Testis (tissue), 3 donors: ENCODE results near the gene SEC62. TPM values are rescaled to one million over a fixed set of nuclear protein-coding genes. Genes with fewer than 3 reads are reported as not detected.

Source experiments
- DNase-seq: peaks from one replicate; pipeline ENCODE4 v3.0.0-alpha.2; 2019
- H3K27ac ChIP-seq, 2 donors: fragments of 200-600 bp; sonication (generic); one replicate each; pipeline ENCODE4 v1.5.1; 2019
- H3K27me3 ChIP-seq: fragments of 200-600 bp; sonication (generic); one replicate; pipeline ENCODE4 v1.5.1; 2019
- H3K36me3 ChIP-seq: fragments of 200-600 bp; sonication (generic); one replicate; pipeline ENCODE4 v1.5.1; 2017; ENCODE audit warnings: low read depth; ENCODE audit errors: missing control alignments
- H3K4me1 ChIP-seq: fragments of 200-600 bp; sonication (generic); one replicate; pipeline ENCODE4 v1.5.1; 2019
- H3K4me3 ChIP-seq, 2 donors: fragments of 200-600 bp; sonication (generic); one replicate each; pipeline ENCODE4 v1.5.1; 2017 to 2019
- H3K9me3 ChIP-seq: fragments of 200-600 bp; sonication (generic); one replicate; pipeline ENCODE4 v1.5.1; 2017
- POLR2A ChIP-seq: fragments of 450-650 bp; IDR thresholded peaks from one replicate; pipeline ENCODE4 v1.6.1; 2017; ENCODE audit warnings: antibody characterized with exemption, mild to moderate bottlenecking, moderate library complexity
- WGBS, 2 donors: methylation state at CpG; one replicate each; pipeline ENCODE4 v1.1.5; 2018; 5-methylcytosine and 5-hydroxymethylcytosine counted together
- intact Hi-C: fragments of 100-400 bp; cut with DNase I; formaldehyde crosslinking; loops from one replicate; pipeline ENCODE4 v1.15.1; 2023; ENCODE audit warnings: low total_unique reads
- polyA plus RNA-seq: library from polyadenylated mRNA; stranded (reverse); fragments of 350-450 nt; fragmentation: Illumina TruSeq; extraction: RNeasy Lipid Tissue Mini Kit (QIAGEN cat#74804); gene quantifications from one replicate; pipeline ENCODE4 v1.2.3, GENCODE V29; 2014; ENCODE audit warnings: low read depth, low replicate concordance; ENCODE audit not compliant: insufficient read depth
- total RNA-seq, 2 donors: library from RNA; depleted of rRNA; stranded (reverse); fragments of >200 nt; gene quantifications; one replicate each; pipeline ENCODE4 v1.2.3, GENCODE V29; 2016
- TF ChIP-seq, protein P1 (sequence below), 3 experiments: fragments of 450-650 bp in 2 of 3; fragments of 200-600 bp in 1 of 3; sonication (generic) in 1 of 3; IDR thresholded peaks; one replicate each; pipeline ENCODE4 v1.5.1; 2016 to 2019; ENCODE audit warnings: antibody characterized with exemption in 3 of 3, mild to moderate bottlenecking in 2 of 3, moderate library complexity in 1 of 3

Gene SEC62
- total and polyA plus RNA-seq, 3 donors from 2014 or later, result 23.2 to 45.1 (median 44.7) TPM

- H3K27me3 ChIP-seq, result no peaks in the 10 kb centered on the region
- WGBS, 2 donors, result 95 to 98% methylated on average over 3 of the region's 3 CpGs
- intact Hi-C loops, result no loop called here
Measured at GRCh38 chr3:169930843-169931242, 35.8 kb upstream of the SEC62 start.

GRCh38 chr3:169931747-169932520 is 34.7 kb upstream of the SEC62 start:
- intact Hi-C loops, result no loop called here
- Histone ChIP-seq H3K4me1 (no peaks in the 10 kb centered on the region), H3K9me3 (no peaks in the 10 kb centered on the region), H3K27ac (no peak overlapping the region), H3K4me3 (no peak overlapping the region), H3K27me3 (no peaks in the 10 kb centered on the region), H3K36me3 (no peaks in the 10 kb centered on the region)
- 87 to 88% methylated on average over 14 of the region's 14 CpGs for WGBS, 2 donors
- DNase-seq, result no peak
- TF ChIP-seq POLR2A, result no peak
- TF ChIP-seq, protein P1, sequence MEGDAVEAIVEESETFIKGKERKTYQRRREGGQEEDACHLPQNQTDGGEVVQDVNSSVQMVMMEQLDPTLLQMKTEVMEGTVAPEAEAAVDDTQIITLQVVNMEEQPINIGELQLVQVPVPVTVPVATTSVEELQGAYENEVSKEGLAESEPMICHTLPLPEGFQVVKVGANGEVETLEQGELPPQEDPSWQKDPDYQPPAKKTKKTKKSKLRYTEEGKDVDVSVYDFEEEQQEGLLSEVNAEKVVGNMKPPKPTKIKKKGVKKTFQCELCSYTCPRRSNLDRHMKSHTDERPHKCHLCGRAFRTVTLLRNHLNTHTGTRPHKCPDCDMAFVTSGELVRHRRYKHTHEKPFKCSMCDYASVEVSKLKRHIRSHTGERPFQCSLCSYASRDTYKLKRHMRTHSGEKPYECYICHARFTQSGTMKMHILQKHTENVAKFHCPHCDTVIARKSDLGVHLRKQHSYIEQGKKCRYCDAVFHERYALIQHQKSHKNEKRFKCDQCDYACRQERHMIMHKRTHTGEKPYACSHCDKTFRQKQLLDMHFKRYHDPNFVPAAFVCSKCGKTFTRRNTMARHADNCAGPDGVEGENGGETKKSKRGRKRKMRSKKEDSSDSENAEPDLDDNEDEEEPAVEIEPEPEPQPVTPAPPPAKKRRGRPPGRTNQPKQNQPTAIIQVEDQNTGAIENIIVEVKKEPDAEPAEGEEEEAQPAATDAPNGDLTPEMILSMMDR (IDR thresholded peaks at IDR 0.05), result no peak

More at GRCh38 chr3:169930843-169931242, 35.8 kb upstream of the SEC62 start:
- no peaks in the 10 kb centered on the region for H3K4me1 ChIP-seq
- no peak for DNase-seq
- no peak overlapping the region for H3K4me3 ChIP-seq
- H3K9me3 ChIP-seq, result no peaks in the 10 kb centered on the region
- H3K36me3 ChIP-seq, result no peaks in the 10 kb centered on the region
- no peak for TF ChIP-seq POLR2A
- TF ChIP-seq, protein P1 (IDR thresholded peaks at IDR 0.05), result no peak
- H3K27ac ChIP-seq, result no peak overlapping the region

GRCh38 chr3:169939320-169939719 is 27.3 kb upstream of the SEC62 start:
- no peak overlapping the region for H3K27ac ChIP-seq
- no peaks in the 10 kb centered on the region for H3K4me1 ChIP-seq
- no peak for DNase-seq
- 50 to 61% methylated on average over 1 of the region's 1 CpG for WGBS, 2 donors
- no peaks in the 10 kb centered on the region for H3K9me3 ChIP-seq
- intact Hi-C loops, result no loop called here
- no peaks in the 10 kb centered on the region for H3K27me3 ChIP-seq
- no peak overlapping the region for H3K4me3 ChIP-seq
- no peaks in the 10 kb centered on the region for H3K36me3 ChIP-seq
- TF ChIP-seq POLR2A, result no peak
- TF ChIP-seq, protein P1 (IDR thresholded peaks at IDR 0.05), result no peak

DNA sequence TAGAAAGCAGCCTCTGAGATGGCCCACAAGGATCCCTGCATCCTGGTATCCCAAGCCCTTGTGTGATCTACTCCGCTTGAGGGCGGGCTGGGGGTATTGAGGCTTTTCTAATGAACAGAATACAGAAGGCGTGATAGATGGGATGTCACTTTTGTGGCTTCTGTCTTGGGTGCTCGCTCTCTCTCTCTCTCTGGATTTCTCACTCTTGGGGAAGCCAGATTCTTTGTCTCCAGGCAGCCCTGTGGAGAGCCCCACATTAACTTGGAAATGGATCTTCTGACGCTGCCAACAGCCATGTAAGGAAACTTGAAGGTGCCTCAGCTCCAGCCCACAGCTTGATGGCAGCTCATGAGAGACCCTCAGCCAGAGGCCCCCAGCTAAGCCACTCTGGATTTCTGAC is 26.9 kb upstream of the SEC62 start:
- 89 to 91% methylated on average over 5 of the region's 5 CpGs for WGBS, 2 donors
- no peak for DNase-seq
- Histone ChIP-seq H3K27me3 (no peaks in the 10 kb centered on the region), H3K36me3 (no peaks in the 10 kb centered on the region), H3K4me1 (no peaks in the 10 kb centered on the region), H3K27ac (no peak overlapping the region), H3K9me3 (no peaks in the 10 kb centered on the region), H3K4me3 (no peak overlapping the region)
- TF ChIP-seq POLR2A, result no peak
- TF ChIP-seq, protein P1 (IDR thresholded peaks at IDR 0.05), result no peak
- intact Hi-C loops, result no loop called here
